Activated naive CD4-positive, alpha-beta T cell treated with anti-CD3 and anti-CD28 coated beads for 36 hours (primary cell): Measurements from ENCODE around the gene FRMD6. TPM values are rescaled to one million over a fixed set of nuclear protein-coding genes. Genes with fewer than 3 reads are reported as not detected.
"Not testable (repeated sequence)": the region's sequence is repeated elsewhere in the genome, so short reads cannot be mapped to it uniquely, and the experiment has no call there.

Experiments used
- CTCF ChIA-PET: fragments of 350-600 bp; sonication (Branson Sonifier 250); formaldehyde crosslinking; loops from one replicate; lab custom pipeline; 2021; ENCODE audit warnings: antibody characterized with exemption; lab: Charles Lee
- DNase-seq: peaks from one replicate; pipeline ENCODE4 v3.0.0-alpha.2; 2020
- H3K27ac Mint-ChIP-seq: one replicate; pipeline ENCODE4 v1.8.0; 2021; ENCODE audit warnings: mild to moderate bottlenecking, mixed read lengths
- H3K27me3 Mint-ChIP-seq: one replicate; pipeline ENCODE4 v1.8.0; 2021; ENCODE audit warnings: low read depth, mixed read lengths
- H3K36me3 Mint-ChIP-seq: one replicate; pipeline ENCODE4 v1.8.0; 2021; ENCODE audit warnings: low read depth, mixed read lengths
- H3K4me1 Mint-ChIP-seq: one replicate; pipeline ENCODE4 v1.8.0; 2021; ENCODE audit warnings: low read depth, mixed read lengths
- H3K4me3 Mint-ChIP-seq: one replicate; pipeline ENCODE4 v1.8.0; 2021; ENCODE audit warnings: mild to moderate bottlenecking, moderate library complexity, mixed read lengths
- H3K9me3 Mint-ChIP-seq: one replicate; pipeline ENCODE4 v1.8.0; 2021; ENCODE audit warnings: mixed read lengths
- intact Hi-C: fragments of 100-400 bp; cut with micrococcal nuclease; formaldehyde crosslinking; loops from one replicate; pipeline ENCODE4 v1.15.1; 2023
- total RNA-seq, 2 experiments: library from RNA; stranded (reverse); gene quantifications; one replicate each; pipeline ENCODE4 v1.2.3, GENCODE V29; 2021

Gene FRMD6
- total RNA-seq, 2 experiments from 2014 or later = 3.0 to 3.2 TPM

GRCh38 chr14:51765726-51766125 is 114.0 kb downstream of the FRMD6 start:
- intact Hi-C loops, H3K27ac Mint-ChIP-seq, CTCF ChIA-PET, H3K9me3 Mint-ChIP-seq, DNase-seq, H3K4me1 Mint-ChIP-seq, H3K4me3 Mint-ChIP-seq, H3K36me3 Mint-ChIP-seq: not testable (repeated sequence)
- peaks cover 19% of the 10 kb centered on the region for H3K27me3 Mint-ChIP-seq

- intact Hi-C loops, H3K27ac Mint-ChIP-seq, DNase-seq, H3K4me1 Mint-ChIP-seq, H3K4me3 Mint-ChIP-seq, CTCF ChIA-PET, H3K36me3 Mint-ChIP-seq, H3K9me3 Mint-ChIP-seq: not testable (repeated sequence)
- peaks cover 19% of the 10 kb centered on the region for H3K27me3 Mint-ChIP-seq
Observed at GRCh38 chr14:51766586-51766985, 114.9 kb downstream of the FRMD6 start.

DNA sequence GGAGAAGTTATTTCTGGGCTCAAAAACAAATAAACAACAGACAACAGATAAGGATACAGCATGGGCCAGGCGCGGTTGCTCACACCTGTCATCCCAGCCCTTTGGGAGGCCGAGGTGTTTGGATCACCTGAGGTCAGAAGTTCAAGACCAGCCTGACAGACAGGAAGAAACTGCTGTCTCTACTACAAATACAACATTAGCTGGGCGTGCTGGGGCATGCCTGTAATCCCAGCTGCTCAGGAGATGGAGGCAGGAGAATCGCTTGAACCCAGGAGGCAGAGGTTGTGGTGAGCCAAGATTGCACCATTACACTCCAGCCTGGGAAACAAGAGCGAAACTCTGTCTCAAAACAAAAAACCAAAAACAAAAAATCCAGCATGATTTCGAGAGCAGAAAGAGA is 117.6 kb downstream of the FRMD6 start:
- H3K36me3 Mint-ChIP-seq, H3K4me3 Mint-ChIP-seq, H3K27ac Mint-ChIP-seq, CTCF ChIA-PET, H3K9me3 Mint-ChIP-seq, H3K4me1 Mint-ChIP-seq, DNase-seq, intact Hi-C loops: not testable (repeated sequence)
- peaks cover 15% of the 10 kb centered on the region for H3K27me3 Mint-ChIP-seq

- no peaks in the 10 kb centered on the region for H3K9me3 Mint-ChIP-seq
- DNase-seq = no peak
- intact Hi-C loops = no loop called here
- H3K4me1 Mint-ChIP-seq = peaks cover 4% of the 10 kb centered on the region
- H3K4me3 Mint-ChIP-seq = no peak overlapping the region
- H3K36me3 Mint-ChIP-seq = no peaks in the 10 kb centered on the region
- CTCF ChIA-PET = interaction anchor here (0.6 to 7.0 kb wide), 3 partner anchors 69 to 404 kb away, joined by 4 to 45 read pairs (median 32); partner anchors contain the start of gene FRMD6
- H3K27ac Mint-ChIP-seq = no peak overlapping the region
- no peaks in the 10 kb centered on the region for H3K27me3 Mint-ChIP-seq
Observed at GRCh38 chr14:51774209-51774608, 122.5 kb downstream of the FRMD6 start.

- intact Hi-C loops = loop anchor here (1.0 to 2.0 kb wide), 4 partner anchors 123 to 681 kb away; partner anchors contain the start of gene TRIM9
- CTCF ChIA-PET = interaction anchor here (0.6 to 7.0 kb wide), 22 partner anchors 12 to 502 kb away, joined by 3 to 45 read pairs (median 4); partner anchors contain the start of gene FRMD6
Observed at GRCh38 chr14:51776102-51776894, 124.6 kb downstream of the FRMD6 start.

GRCh38 chr14:51780006-51780692 is 128.4 kb downstream of the FRMD6 start:
- intact Hi-C loops = loop anchor here (1.0 to 10.0 kb wide), 9 partner anchors 67 to 1455 kb away; no protein-coding TSS in a partner anchor
- DNase-seq = peak; percentile 88
- peak overlapping the region; percentile 0 for H3K4me3 Mint-ChIP-seq
- peaks cover 3% of the 10 kb centered on the region for H3K36me3 Mint-ChIP-seq
- H3K27me3 Mint-ChIP-seq = no peaks in the 10 kb centered on the region
- H3K9me3 Mint-ChIP-seq = peaks cover 2% of the 10 kb centered on the region
- CTCF ChIA-PET = interaction anchor here (0.6 to 7.0 kb wide), 24 partner anchors 9 to 500 kb away, joined by 3 to 45 read pairs (median 4); partner anchors contain the start of gene GNG2
- no peak overlapping the region for H3K27ac Mint-ChIP-seq
- peaks cover 42% of the 10 kb centered on the region for H3K4me1 Mint-ChIP-seq

More at GRCh38 chr14:51776102-51776894, 124.6 kb downstream of the FRMD6 start:
- Mint-ChIP-seq H3K4me1 (peaks cover 18% of the 10 kb centered on the region), H3K27ac (no peak overlapping the region), H3K4me3 (no peak overlapping the region), H3K9me3 (no peaks in the 10 kb centered on the region), H3K27me3 (no peaks in the 10 kb centered on the region), H3K36me3 (no peaks in the 10 kb centered on the region)
- DNase-seq = peak; percentile 69

Other genes with a start within 250 kb of the FRMD6 start
- 100 to 1,000 TPM; 176 to 181 TPM for gene GNG2, start 208.7 kb downstream of the FRMD6 start, total RNA-seq